Stimulated activated CD4-positive, alpha-beta T cell treated with anti-CD3 and anti-CD28 coated beads, Interleukin-12 subunit alpha, Interleukin-12 subunit beta, amount 100 ng/mL, for 48 hours (primary cell): ENCODE measurements around the gene NFYB.
"Not testable (repeated sequence)": the region's sequence is repeated elsewhere in the genome, so short reads cannot be mapped to it uniquely, and the experiment has no call there.

Experiments
- DNase-seq, 3 donors: peaks; one replicate each; pipeline ENCODE4 v3.0.0-alpha.2; 2020; ENCODE audit warnings: low read depth in 2 of 3, low spot score in 1 of 3

The NFYB gene

GRCh38 chr12:104163028-104163427 lies 25.0 kb upstream of the NFYB start:
- DNase-seq = not testable (repeated sequence)

DNA sequence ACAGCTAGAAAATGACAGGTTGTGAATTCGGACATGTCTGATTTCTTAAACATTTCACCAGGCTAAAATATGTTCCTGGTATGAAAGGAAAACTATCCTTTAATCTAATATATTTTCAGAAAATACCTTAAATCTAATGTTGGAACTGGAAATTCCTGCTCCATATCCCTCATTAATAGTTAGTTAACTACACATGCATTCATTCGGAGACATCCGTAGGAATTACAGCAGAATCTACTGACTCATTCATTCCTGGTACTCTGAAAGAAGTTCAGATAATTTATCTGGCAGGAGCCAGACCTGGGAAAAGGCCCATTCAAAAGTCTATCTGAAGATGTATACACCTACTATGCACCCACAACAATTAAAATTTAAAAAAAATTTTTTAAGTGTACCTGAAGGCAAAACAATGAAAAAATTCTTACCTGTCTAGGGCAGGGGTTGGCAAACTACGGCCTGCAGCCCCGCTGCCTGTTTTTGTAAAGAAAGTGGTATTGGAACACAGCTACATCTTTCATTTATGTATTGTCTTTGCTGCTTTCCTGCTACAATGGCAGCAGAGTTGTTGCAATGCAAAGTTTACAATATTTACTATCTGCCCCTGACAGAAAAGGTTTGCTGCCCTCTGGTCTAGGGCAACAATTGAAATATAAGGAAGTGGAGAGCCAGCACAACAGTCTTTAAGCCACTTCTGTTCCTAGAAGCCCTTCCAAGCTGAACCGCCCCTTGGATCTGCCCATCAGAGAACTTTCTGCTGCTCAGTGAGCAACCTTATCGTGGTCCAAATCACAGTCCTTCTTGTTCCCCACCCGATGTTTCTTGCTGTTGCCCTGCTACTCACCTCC lies 17.9 kb upstream of the NFYB start:
- DNase-seq = no peak

GRCh38 chr12:104154806-104155205 lies 16.8 kb upstream of the NFYB start:
- no peak for DNase-seq

DNA sequence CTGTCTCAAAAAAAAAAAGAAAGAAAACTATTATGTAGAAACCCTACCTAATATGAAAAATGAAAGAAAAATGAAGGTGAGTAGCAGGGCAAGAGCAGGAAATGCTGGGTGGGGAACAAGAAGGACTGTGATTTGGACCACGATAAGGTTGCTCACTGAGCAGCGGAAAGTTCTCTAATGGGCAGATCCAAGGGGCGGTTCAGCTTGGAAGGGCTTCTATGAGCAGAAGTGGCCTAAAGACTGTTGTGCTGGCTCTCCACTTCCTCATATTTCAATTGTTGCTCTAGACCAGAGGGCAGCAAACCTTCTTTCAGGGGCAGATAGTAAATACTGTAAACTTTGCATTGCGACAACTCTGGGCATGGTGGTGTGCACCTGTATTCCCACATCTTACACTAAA lies 16.3 kb upstream of the NFYB start:
- DNase-seq = no peak

DNA sequence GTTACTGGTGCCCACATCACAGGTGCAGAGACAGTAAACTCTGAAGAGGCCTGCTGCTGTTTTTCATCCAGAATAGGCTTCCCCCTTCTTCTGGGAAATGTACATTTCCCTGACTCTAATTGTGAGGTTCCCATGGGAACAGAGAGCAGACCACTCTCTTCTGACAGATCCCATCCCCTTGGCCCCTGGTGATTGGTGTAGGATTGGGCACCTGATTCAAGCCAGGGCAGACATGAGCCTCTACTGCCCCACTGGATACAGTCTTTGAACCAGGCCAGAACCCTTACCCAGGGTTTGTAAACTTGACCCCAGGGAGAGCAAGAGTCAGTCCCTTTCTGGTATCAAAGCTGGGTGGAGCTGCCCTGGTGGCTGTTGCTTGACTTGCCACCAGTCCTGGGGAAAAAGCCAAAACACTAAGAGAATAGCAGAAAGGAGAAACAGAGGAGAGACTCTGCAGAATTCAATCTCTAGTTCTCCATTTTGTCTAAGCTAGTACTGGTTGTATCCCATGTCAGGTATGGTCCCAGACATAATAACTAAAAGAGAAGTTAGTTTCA lies 14.8 kb upstream of the NFYB start:
- no peak for DNase-seq

- DNase-seq = no peak
Measured at GRCh38 chr12:104150416-104150815, 12.4 kb upstream of the NFYB start.

- DNase-seq = no peak
Measured at GRCh38 chr12:104147346-104147745, 9.3 kb upstream of the NFYB start.

GRCh38 chr12:104143918-104144317 lies 5.9 kb upstream of the NFYB start:
- DNase-seq = no peak

DNA sequence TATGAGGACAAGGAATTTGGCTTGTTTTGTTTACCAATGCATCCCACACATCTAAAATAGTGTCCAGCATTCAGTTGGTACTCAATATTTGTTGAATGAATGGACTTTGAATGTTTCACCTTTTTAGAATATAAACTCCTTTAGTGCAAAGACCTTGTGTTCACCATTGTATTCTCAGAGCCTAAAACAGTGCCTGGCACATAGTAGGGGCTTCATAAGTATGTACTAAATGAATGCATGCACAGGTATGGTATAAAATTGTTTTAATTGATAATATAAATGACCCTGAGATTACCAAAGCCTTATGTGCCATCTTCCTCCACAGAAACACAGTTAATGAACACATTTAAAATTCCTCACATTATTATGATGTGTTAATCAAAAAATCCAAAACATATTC lies 5.0 kb upstream of the NFYB start:
- no peak for DNase-seq

DNA sequence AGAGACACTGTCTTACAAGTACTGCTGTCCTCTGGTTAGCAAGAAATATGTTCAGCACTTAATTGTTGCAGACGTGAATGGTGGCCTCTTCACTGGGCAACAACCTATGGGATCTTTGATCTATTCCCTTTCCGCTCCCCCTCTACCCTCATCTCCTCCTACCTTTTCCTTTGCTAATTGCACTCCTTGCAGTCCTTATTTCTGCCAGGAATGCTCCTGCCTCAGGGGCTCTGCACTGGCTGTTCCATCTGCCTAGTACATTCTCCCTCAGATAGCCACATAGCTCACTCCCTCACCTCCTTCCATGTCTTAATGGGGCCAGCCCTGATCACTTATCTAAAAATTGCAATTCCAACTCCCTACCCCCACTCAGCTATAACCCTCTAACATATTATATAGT lies 4.5 kb upstream of the NFYB start:
- DNase-seq = no peak

- no peak for DNase-seq
Measured at GRCh38 chr12:104138797-104139152, 765 bp upstream of the NFYB start.

GRCh38 chr12:104137001-104137901 lies 759 bp downstream of the NFYB start:
- DNase-seq = peak in 2 of 3 donors; percentile 19 to 29

GRCh38 chr12:104136577-104136976 lies 1.4 kb downstream of the NFYB start:
- no peak for DNase-seq

GRCh38 chr12:104134882-104135281 lies 3.1 kb downstream of the NFYB start:
- no peak for DNase-seq

DNA sequence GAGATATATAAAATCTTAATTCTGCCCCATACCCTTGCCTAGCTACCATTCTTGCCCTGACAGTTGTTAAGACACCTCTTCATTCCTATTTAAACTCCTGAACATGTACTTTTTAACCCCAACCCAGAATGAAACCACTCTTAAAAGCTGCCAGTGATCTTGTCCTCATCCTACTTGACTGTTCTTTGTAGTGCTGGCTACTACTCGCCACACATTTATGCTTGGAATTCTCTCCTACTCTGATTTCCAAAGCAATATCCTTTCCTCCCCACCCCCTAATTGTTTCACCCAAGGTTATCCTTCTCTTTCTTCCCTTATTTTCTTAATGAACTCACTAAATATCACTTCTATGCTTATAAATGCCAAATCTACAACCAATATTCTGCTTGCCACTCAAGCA lies 4.1 kb downstream of the NFYB start:
- no peak for DNase-seq

- no peak for DNase-seq
Measured at GRCh38 chr12:104133321-104133720, 4.7 kb downstream of the NFYB start.

- DNase-seq = no peak
Measured at GRCh38 chr12:104132351-104132956, 5.6 kb downstream of the NFYB start.

GRCh38 chr12:104131609-104132008 lies 6.4 kb downstream of the NFYB start:
- DNase-seq = no peak

GRCh38 chr12:104130760-104131159 lies 7.2 kb downstream of the NFYB start:
- no peak for DNase-seq

DNA sequence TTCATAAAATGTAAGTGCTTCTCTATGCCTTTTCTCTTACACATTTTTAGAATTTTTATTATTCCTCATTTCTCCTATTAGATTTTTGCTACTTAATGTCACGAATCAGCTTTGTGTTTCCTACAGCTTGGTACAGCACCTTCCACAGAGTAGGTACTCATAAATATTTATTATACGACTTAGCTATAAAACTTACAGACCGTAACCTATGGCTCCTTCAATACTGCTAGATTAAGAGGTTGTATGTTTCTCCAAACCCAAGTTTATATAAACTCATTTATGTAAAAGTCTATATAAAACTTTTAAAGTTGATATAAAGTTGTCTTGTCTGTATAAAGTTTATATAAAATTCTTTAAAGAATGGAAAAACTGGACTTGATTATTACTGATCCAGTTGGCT lies 11.5 kb downstream of the NFYB start:
- no peak for DNase-seq

DNA sequence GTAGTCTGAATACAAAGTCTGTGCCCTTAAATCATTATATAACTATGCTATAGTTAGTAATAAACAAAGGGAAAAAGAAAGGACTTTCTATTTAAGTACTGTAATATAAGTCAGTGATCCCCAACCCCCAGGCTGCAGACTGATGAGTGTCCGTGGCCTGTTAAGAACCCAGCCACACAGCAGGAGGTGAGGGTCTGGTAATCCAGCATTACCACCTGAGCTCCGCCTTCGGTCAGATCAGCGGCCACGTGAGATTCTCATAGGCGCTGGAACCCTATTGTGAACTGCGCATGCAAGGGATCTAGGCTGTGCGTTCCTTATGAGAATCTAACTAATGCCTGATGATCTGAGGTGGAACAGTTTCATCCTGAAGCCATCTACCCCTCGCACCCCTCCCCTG lies 15.7 kb downstream of the NFYB start:
- no peak for DNase-seq

- no peak for DNase-seq
Measured at GRCh38 chr12:104121001-104121400, 17.0 kb downstream of the NFYB start.
